CD14-positive monocyte (primary cell): ENCODE measurements around the gene STX8. TPM values are rescaled to one million over a fixed set of nuclear protein-coding genes. Genes with fewer than 3 reads are reported as not detected.

Experiments used
- DNase-seq, 3 donors: peaks; one replicate each; pipeline ENCODE4 v3.0.0-alpha.2; 2011 to 2022
- H2AFZ ChIP-seq: 2 replicates; pipeline ENCODE4 v1.6.0; 2012; ENCODE audit warnings: mild to moderate bottlenecking, low read depth, low read length, inconsistent platforms; ENCODE audit not compliant: insufficient read depth, poor library complexity, severe bottlenecking
- H3K27ac ChIP-seq, 2 donors: 1 replicate in 1 of 2; 2 replicates in 1 of 2; pipeline ENCODE4 v1.5.1; 2012 to 2013; ENCODE audit warnings: low read length in 2 of 2, control low read depth in 1 of 2, inconsistent platforms in 1 of 2, low read depth in 1 of 2, mild to moderate bottlenecking in 1 of 2
- H3K27me3 ChIP-seq, 2 donors: one replicate each; pipeline versions ENCODE4 v1.6.0 to v1.6.1; 2011 to 2013; ENCODE audit warnings: low read length in 2 of 2; ENCODE audit not compliant: control insufficient read depth in 2 of 2, insufficient read depth in 2 of 2
- H3K36me3 ChIP-seq, 2 donors: replicated peaks in 1 of 2; 1 replicate in 1 of 2; 2 replicates in 1 of 2; pipeline versions ENCODE4 v1.5.1 to v1.6.1; 2012 to 2013; ENCODE audit warnings: low read length in 2 of 2, control low read depth in 1 of 2, inconsistent platforms in 1 of 2, mild to moderate bottlenecking in 1 of 2; ENCODE audit not compliant: insufficient read depth in 2 of 2, control insufficient read depth in 1 of 2
- H3K4me1 ChIP-seq, 2 donors: 1 replicate in 1 of 2; 2 replicates in 1 of 2; pipeline versions ENCODE4 v1.5.1 to v1.6.1; 2012 to 2013; ENCODE audit warnings: low read length in 2 of 2, control low read depth in 1 of 2, inconsistent platforms in 1 of 2, mild to moderate bottlenecking in 1 of 2, moderate library complexity in 1 of 2; ENCODE audit not compliant: insufficient read depth in 2 of 2, control insufficient read depth in 1 of 2
- H3K4me2 ChIP-seq: replicated peaks from 2 replicates; pipeline ENCODE3; 2012; ENCODE audit warnings: low read length, moderate library complexity, mild to moderate bottlenecking; ENCODE audit not compliant: poor library complexity, severe bottlenecking; ENCODE audit errors: extremely low read depth
- H3K4me3 ChIP-seq, 3 experiments: fragments of 200-600 bp in 1 of 3; sonication (generic) in 1 of 3; replicated peaks in 1 of 3; 1 replicate in 2 of 3; 2 replicates in 1 of 3; pipeline ENCODE4 v1.5.1; 2011 to 2013; ENCODE audit warnings: low read length in 3 of 3, mild to moderate bottlenecking in 3 of 3, control low read depth in 2 of 3, low read depth in 2 of 3, inconsistent platforms in 1 of 3, moderate library complexity in 1 of 3
- H3K79me2 ChIP-seq: 2 replicates; pipeline ENCODE4 v1.6.0; 2012; ENCODE audit warnings: mild to moderate bottlenecking, control low read depth, inconsistent platforms, low read length, moderate library complexity; ENCODE audit not compliant: insufficient read depth
- H3K9ac ChIP-seq: 2 replicates; pipeline ENCODE4 v1.6.0; 2017; ENCODE audit warnings: low read length, mild to moderate bottlenecking; ENCODE audit not compliant: insufficient read depth, poor library complexity, severe bottlenecking
- H3K9me3 ChIP-seq, 2 donors: replicated peaks in 1 of 2; 1 replicate in 1 of 2; 2 replicates in 1 of 2; pipeline versions ENCODE4 v1.5.1 to v1.6.1; 2012 to 2013; ENCODE audit warnings: low read length in 2 of 2, control low read depth in 1 of 2; ENCODE audit not compliant: control insufficient read depth in 1 of 2, insufficient read depth in 1 of 2
- H4K20me1 ChIP-seq: 2 replicates; pipeline ENCODE4 v1.6.0; 2012; ENCODE audit warnings: mild to moderate bottlenecking, low read length, control low read depth, moderate library complexity; ENCODE audit not compliant: insufficient read depth
- H3K27ac Mint-ChIP-seq, 7 donors: one replicate each; pipeline ENCODE4 v1.8.0; 2020; ENCODE audit warnings: mild to moderate bottlenecking in 7 of 7, mixed read lengths in 7 of 7, moderate library complexity in 6 of 7, inconsistent platforms in 2 of 7
- H3K27me3 Mint-ChIP-seq, 3 donors: one replicate each; pipeline ENCODE4 v1.8.0; 2021 to 2022; ENCODE audit warnings: low read depth in 3 of 3, mild to moderate bottlenecking in 3 of 3, mixed read lengths in 3 of 3, moderate library complexity in 3 of 3, inconsistent platforms in 1 of 3
- H3K36me3 Mint-ChIP-seq, 2 donors: one replicate each; pipeline ENCODE4 v1.8.0; 2020; ENCODE audit warnings: mixed read lengths in 2 of 2, inconsistent platforms in 1 of 2, mild to moderate bottlenecking in 1 of 2
- H3K4me1 Mint-ChIP-seq: one replicate; pipeline ENCODE4 v1.8.0; 2020; ENCODE audit warnings: mild to moderate bottlenecking, mixed read lengths
- H3K4me3 Mint-ChIP-seq, 2 donors: one replicate each; pipeline ENCODE4 v1.8.0; 2020; ENCODE audit warnings: mild to moderate bottlenecking in 2 of 2, mixed read lengths in 2 of 2, moderate library complexity in 1 of 2
- H3K9me3 Mint-ChIP-seq, 7 donors: one replicate each; pipeline ENCODE4 v1.8.0; 2020 to 2022; ENCODE audit warnings: mixed read lengths in 7 of 7, mild to moderate bottlenecking in 6 of 7, moderate library complexity in 6 of 7, inconsistent platforms in 2 of 7
- WGBS: methylation state at CpG from one replicate; pipeline ENCODE4 v1.1.5; 2013; ENCODE audit warnings: missing lambda C conversion rate; ENCODE audit not compliant: insufficient coverage; 5-methylcytosine and 5-hydroxymethylcytosine counted together
- intact Hi-C, 2 donors: fragments of 100-400 bp; cut with micrococcal nuclease; formaldehyde crosslinking; loops; one replicate each; pipeline versions ENCODE4 v1.15.0 to v1.15.1; 2023
- polyA plus RNA-seq, 3 donors: library from polyadenylated mRNA; depleted of rRNA in 1 of 3; unstranded in 2 of 3; stranded (reverse) in 1 of 3; fragments of 300-500 nt in 2 of 3; fragments of >200 nt in 1 of 3; fragmentation: Illumina TruSeq in 2 of 3; gene quantifications; 1 replicate in 2 of 3; 2 replicates in 1 of 3; pipeline ENCODE4 v1.2.3, GENCODE V29; 2012 to 2021
- TF ChIP-seq, protein P1 (sequence below): fragments of 200-600 bp; IDR thresholded peaks from one replicate; pipeline ENCODE4 v1.8.0; 2022; ENCODE audit warnings: antibody characterized with exemption, mild to moderate bottlenecking

STX8 gene
- polyA plus RNA-seq, 3 donors, result 44.4 to 170 (median 142) TPM

DNA sequence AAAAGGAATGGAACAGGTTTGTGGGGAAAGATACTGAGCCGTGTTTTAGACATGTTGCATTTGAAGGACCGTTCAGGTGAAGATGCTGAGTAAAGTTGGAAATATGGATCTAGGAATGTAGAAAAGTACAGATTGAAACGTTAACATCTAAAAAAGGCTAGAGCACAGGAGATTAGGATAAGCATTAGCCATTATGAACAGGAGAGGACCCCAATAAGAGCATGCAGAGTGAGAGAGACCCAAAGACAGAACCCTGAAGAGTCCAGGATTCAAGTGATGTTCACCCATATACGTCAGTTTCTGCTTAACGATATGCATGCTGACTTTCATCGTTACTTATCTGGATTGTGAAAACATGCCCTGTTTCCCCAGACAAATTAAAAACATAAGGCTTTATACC, 140.5 kb downstream of the STX8 start:
- Mint-ChIP-seq H3K4me1 (no peaks in the 10 kb centered on the region), H3K27ac (no peak overlapping the region), H3K4me3 (no peak overlapping the region), H3K9me3 (no peaks in the 10 kb centered on the region), H3K36me3 (peaks cover 18 to 27% of the 10 kb centered on the region in 2 donors), H3K27me3 (no peaks in the 10 kb centered on the region)
- no peaks in the 10 kb centered on the region for H3K4me1 ChIP-seq
- no peaks in the 10 kb centered on the region for H4K20me1 ChIP-seq
- H3K9me3 ChIP-seq, result no peaks in the 10 kb centered on the region
- H2AFZ ChIP-seq, result no peak overlapping the region
- H3K36me3 ChIP-seq, result no peaks in the 10 kb centered on the region
- H3K79me2 ChIP-seq, result no peaks in the 10 kb centered on the region
- DNase-seq, result no peak
- intact Hi-C loops, result no loop called here
- H3K4me2 ChIP-seq, result no peak overlapping the region
- H3K27me3 ChIP-seq, result no peaks in the 10 kb centered on the region
- 100% methylated on average over 2 of the region's 6 CpGs for WGBS
- H3K27ac ChIP-seq, result no peak overlapping the region
- TF ChIP-seq, protein P1, sequence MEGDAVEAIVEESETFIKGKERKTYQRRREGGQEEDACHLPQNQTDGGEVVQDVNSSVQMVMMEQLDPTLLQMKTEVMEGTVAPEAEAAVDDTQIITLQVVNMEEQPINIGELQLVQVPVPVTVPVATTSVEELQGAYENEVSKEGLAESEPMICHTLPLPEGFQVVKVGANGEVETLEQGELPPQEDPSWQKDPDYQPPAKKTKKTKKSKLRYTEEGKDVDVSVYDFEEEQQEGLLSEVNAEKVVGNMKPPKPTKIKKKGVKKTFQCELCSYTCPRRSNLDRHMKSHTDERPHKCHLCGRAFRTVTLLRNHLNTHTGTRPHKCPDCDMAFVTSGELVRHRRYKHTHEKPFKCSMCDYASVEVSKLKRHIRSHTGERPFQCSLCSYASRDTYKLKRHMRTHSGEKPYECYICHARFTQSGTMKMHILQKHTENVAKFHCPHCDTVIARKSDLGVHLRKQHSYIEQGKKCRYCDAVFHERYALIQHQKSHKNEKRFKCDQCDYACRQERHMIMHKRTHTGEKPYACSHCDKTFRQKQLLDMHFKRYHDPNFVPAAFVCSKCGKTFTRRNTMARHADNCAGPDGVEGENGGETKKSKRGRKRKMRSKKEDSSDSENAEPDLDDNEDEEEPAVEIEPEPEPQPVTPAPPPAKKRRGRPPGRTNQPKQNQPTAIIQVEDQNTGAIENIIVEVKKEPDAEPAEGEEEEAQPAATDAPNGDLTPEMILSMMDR, result no peak
- H3K9ac ChIP-seq, result no peak overlapping the region
- H3K4me3 ChIP-seq, result no peak overlapping the region

DNA sequence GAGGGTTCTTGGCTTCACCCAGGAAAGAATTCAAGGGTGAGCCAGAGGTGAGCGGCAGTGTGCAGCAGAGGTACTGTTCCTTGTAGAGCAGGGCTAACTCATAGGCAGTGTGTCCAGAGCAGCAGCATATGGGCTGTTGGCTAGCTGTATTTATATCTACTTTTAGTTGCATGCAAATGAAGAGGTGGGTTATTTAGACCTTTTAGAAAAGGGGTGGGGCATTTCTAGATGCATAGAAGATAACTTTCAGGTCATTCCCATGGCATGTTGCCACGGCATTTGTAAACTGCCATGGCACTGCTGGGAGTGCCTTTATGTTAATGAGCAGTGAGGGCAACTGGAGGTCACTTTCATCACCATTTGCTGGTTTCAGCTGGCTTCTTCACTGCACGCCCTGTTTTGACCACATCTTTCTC, 141.0 kb downstream of the STX8 start:
- Mint-ChIP-seq H3K9me3 (no peaks in the 10 kb centered on the region), H3K4me1 (no peaks in the 10 kb centered on the region), H3K4me3 (no peak overlapping the region), H3K27me3 (no peaks in the 10 kb centered on the region), H3K36me3 (peaks cover 14 to 26% of the 10 kb centered on the region in 2 donors), H3K27ac (no peak overlapping the region)
- H3K79me2 ChIP-seq, result no peaks in the 10 kb centered on the region
- H3K36me3 ChIP-seq, result no peaks in the 10 kb centered on the region
- TF ChIP-seq, protein P1, result no peak
- H3K9me3 ChIP-seq, result no peaks in the 10 kb centered on the region
- WGBS, result 100% methylated on average over 1 of the region's 3 CpGs
- H3K27ac ChIP-seq, result no peak overlapping the region
- no peaks in the 10 kb centered on the region for H3K27me3 ChIP-seq
- H3K9ac ChIP-seq, result no peak overlapping the region
- no peak overlapping the region for H2AFZ ChIP-seq
- H3K4me1 ChIP-seq, result no peaks in the 10 kb centered on the region
- no peak overlapping the region for H3K4me2 ChIP-seq
- no peak overlapping the region for H3K4me3 ChIP-seq
- no peaks in the 10 kb centered on the region for H4K20me1 ChIP-seq
- no peak for DNase-seq
- intact Hi-C loops, result no loop called here
